Parietal lobe (tissue), 2 donors: ENCODE results near the gene ZNF425. TPM values are rescaled to one million over a fixed set of nuclear protein-coding genes. Genes with fewer than 3 reads are reported as not detected.

Experiments
- small RNA-seq: library from RNA; depleted of rRNA; stranded (forward); fragments of <200 nt; gene quantifications from one replicate; pipeline ENCODE3, GENCODE V24; 2014; ENCODE audit warnings: low replicate concordance
- total RNA-seq: library from RNA; depleted of rRNA; stranded (reverse); fragments of >200 nt; gene quantifications from one replicate; pipeline ENCODE4 v1.2.3, GENCODE V29; 2014

ZNF425 gene, protein sequence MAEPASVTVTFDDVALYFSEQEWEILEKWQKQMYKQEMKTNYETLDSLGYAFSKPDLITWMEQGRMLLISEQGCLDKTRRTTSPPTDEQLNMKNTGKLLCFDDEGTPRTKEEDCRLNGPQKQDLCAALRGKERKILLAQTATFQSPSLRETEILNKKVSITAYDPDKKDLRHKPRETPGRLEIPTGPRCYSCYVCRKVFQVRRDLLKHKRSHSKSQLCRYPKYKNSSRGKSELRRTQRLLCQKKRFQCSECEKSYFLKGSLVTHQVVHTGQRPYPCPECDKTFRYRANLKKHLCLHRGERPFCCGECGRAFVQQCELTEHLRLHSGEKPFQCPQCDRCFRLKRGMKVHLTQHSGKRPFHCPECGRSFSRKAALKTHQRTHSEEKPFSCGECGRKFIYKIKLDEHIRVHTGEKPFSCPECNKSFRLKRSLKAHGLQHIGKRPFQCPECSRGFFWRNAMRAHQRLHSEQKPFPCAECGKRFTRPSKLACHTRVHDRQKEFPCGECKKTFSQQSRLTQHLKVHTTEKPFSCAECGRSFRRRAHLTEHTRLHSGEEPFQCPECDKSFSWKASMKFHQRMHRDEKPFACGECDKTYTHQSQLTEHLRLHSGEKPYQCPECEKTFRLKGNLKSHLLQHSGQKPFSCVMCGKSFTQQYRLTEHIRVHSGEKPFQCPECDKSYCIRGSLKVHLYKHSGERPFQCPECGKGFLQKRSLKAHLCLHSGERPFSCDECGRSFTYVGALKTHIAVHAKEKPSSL
- 5.3 TPM for total RNA-seq

DNA sequence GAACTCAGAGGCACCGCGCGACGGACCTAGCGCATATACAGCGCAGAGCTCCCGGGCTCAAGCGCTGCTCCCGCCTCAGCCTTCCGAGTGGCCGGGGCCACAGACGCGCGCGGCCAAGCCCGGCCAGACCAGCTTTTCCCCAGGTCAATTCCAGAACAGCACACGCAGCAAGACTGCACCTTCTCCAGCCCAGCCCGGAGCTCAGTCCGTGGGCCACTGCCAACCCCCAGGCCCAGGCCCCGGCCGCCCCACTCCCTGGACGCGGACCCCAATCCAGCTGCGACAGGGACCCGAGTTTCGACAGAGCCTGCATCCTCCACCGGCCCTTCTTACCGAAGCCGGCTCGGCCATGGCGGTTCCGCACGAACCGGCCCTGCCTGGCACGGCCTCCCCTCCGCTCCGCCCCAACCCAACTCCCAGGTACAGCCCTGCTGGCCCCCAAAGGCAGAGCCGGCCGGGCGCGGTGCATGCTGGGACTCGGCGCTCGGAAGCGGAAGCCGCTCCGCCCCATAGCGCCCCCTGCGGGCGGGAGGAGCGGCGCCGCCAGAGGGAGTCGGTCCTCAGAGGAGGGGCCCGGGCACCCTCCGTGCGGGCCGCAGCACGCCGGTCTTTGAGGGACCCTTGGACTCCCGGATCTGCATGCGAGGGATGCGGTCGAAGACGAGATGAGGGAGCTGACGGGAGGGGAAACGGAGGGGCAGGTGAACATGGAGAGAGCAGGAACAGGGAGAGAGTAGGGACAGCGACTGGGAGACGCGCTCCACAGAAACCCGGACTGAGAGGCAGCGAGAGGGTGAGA lies at the start of gene ZNF425:
Gene ZNF425, minus strand, starts transcription at position 462 of the 799 bp plus-strand sequence. Its CDS starts 111 bp downstream, at position 351.

DNA sequence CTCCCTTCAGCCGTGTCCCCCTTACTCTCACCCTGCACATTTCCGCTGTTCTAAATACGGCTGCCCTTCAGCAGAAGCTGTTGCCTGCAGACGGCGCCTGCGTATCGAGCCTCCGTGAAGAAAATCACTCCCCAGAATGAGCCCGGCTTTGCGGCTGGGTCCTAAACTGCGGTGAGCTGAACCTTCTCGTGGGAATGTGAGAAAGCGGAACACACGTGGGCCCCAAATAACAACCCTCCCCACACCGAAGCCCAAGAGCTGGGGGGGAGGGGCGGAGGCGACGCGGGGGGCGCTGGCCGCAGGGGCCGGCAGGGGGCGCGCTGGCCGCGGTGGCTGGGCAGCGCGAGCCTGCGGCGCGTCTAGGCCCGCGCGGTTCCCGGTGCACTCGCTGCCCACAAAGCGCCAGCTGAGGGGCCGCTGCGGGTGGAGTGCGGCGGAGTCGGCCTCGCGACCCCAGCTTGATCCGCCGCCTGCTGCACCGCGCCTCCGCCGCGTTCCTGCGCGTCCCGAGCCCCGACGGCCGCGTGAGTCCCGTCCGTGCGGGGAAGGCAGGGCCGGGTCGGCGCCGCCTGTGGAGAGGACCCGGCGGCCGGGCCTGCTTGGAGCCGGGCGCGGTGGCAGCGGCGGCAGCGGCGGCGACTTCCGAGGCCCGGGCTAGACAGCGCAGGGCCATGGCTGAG lies 21.1 kb upstream of the ZNF425 start, which contains the start of gene ZNF398:
Gene ZNF398, plus strand, starts transcription at position 382 of the 680 bp plus-strand sequence. Its CDS starts 290 bp downstream, at position 672.

GRCh38 chr7:149090397-149091195 lies 35.5 kb downstream of the ZNF425 start, which contains the start of gene ZNF786:
ZNF786 (minus strand) TSS chr7:149090718; CDS start chr7:149090640, 78 bp downstream.

Small RNAs within 50 kb of the gene (small RNA-seq; reads per million reads assigned to genes)
- gene COX6B1P1 (not detected), gene RN7SL521P (0.64 reads per million, percentile 57 among the genes with 10 or more reads in this experiment)

Other genes with a start within 250 kb of the ZNF425 start
- gene EZH2, start 242.0 kb downstream of the ZNF425 start, total RNA-seq = 43.5 TPM
- 38.5 TPM for gene PDIA4, start 97.8 kb downstream of the ZNF425 start, total RNA-seq
- 17.8 TPM for gene ZNF786, start 35.6 kb downstream of the ZNF425 start, total RNA-seq
- gene ZNF398, start 21.1 kb upstream of the ZNF425 start, total RNA-seq = 41.0 TPM
- gene ZNF282, start 69.2 kb upstream of the ZNF425 start, total RNA-seq = 27.5 TPM
- gene ZNF212, start 113.3 kb upstream of the ZNF425 start, total RNA-seq = 5.9 TPM
- 21.6 TPM for gene ZNF783, start 135.9 kb upstream of the ZNF425 start, total RNA-seq